ENCODE measurements around the gene RND3. TPM values are rescaled to one million over a fixed set of nuclear protein-coding genes. Genes with fewer than 3 reads are reported as not detected.

Gene RND3
- total RNA-seq, 1 donor from 2014 or later, result 54.3 TPM

DNA sequence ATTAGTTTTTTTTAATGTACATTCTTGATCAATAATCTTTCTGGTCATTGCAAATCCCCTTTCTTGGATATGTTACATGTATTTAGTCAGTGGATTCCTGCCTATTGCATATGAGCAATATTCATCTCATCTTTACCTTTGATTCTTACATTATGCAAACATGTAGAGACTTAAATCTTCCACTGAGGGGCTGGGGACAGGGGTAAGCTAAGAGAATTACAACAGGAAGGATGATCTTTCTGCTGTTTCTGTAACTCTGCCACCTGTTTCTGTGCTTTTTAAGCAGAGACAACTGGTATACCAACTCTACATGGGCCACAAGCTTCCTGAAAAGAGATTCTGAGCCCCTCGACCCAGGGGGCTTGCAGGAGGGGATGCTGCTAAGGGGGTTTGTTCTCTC is 68.6 kb downstream of the RND3 start:
- no peak for TF ChIP-seq CTCF (conservative IDR thresholded peaks at IDR 0.05)
- Mint-ChIP-seq H3K27me3 (ENCODE audit: low read depth) (no peaks in the 10 kb centered on the region), H3K4me1 (no peaks in the 10 kb centered on the region), H3K36me3 (ENCODE audit: low read depth) (peaks cover 2% of the 10 kb centered on the region), H3K9me3 (peaks cover 5% of the 10 kb centered on the region), H3K4me3 (no peak overlapping the region), H3K27ac (ENCODE audit: unreplicated experiment) (no peak overlapping the region)
- no peak for DNase-seq (ENCODE audit: low read depth, low spot score)

All from neural crest cell (in vitro differentiated cells).